ENCODE results near the gene ERP44.

DNA sequence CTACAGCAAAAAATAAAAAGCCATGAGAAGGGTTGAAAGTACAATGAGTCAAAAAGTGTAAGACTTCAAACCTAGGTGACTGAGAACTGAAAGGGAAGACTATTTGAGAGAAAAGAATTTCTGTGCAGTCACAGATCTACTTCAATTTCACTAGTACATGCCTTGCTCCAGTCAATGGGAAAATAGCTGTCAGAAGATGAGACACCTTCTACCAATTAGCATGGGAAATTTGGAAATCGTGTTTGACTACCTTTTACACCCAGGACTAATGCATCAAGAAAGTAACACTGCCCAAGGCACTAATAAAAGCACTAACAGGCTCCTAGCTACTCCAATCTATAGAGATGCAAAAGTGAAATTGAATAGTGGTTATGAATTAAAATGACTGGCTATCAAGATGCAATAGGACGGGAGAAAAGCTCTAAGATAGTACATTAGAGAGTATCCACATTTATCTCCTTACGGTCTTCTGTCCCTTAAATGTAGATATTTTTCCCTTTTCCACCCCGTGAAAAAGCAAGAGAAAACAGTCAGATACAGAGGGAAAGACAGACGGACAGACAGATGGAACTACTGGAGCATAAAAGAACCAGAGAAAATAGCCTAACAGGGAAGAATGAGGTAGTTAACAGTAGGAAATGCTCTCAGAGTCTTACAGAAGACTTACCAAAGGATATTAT is 15.2 kb downstream of the ERP44 start:
- no peak for TF ChIP-seq SP1 (IDR thresholded peaks at IDR 0.05)
- no peak for TF ChIP-seq FOXK2 (IDR thresholded peaks at IDR 0.05)

Data from HEK293T (cell line).